ENCODE measurements around the gene POPDC3.

GRCh38 chr6:105164418-105164817 lies 15.4 kb downstream of the POPDC3 start:
- TF ChIP-seq CTCF (conservative IDR thresholded peaks at IDR 0.05; ENCODE audit: low read depth, low read length), result no peak
- TF ChIP-seq BHLHE40 (IDR thresholded peaks at IDR 0.05; ENCODE audit: low read depth, low read length), result peak; percentile 37; the same call in 1 of the 2 replicates
- no peak for TF ChIP-seq CHD1 (IDR thresholded peaks at IDR 0.05; ENCODE audit: low read depth, low read length)
- no peak for TF ChIP-seq POLR2A (IDR thresholded peaks at IDR 0.05; ENCODE audit: low read depth, low read length)
- no peak for TF ChIP-seq RFX5 (IDR thresholded peaks at IDR 0.05; ENCODE audit: low read depth, low read length)
- TF ChIP-seq USF2 (IDR thresholded peaks at IDR 0.05; ENCODE audit: low read depth, low read length), result no peak
- TF ChIP-seq CEBPB (IDR thresholded peaks at IDR 0.05; ENCODE audit: low read depth, low read length), result no peak
- TF ChIP-seq MXI1 (IDR thresholded peaks at IDR 0.05; ENCODE audit: borderline replicate concordance, low read depth, low read length), result no peak
- TF ChIP-seq MAFK (IDR thresholded peaks at IDR 0.05; ENCODE audit: low read depth, low read length), result peak; percentile 78
- no peak for TF ChIP-seq SMC3 (IDR thresholded peaks at IDR 0.05; ENCODE audit: low read depth, low read length)
- TF ChIP-seq RAD21 (IDR thresholded peaks at IDR 0.05; ENCODE audit: low read length), result no peak

All from IMR-90 (cell line).